GM19455 (cell line): ENCODE data around the gene ZNF217.
"Not testable (repeated sequence)": the region's sequence is repeated elsewhere in the genome, so short reads cannot be mapped to it uniquely, and the experiment has no call there.

Experiments used
- ATAC-seq: cut with Tn5 transposase; IDR thresholded peaks from one replicate; pipeline ENCODE4 v1.9.1; 2021; ENCODE audit not compliant: unreplicated experiment

ZNF217 gene

GRCh38 chr20:53569606-53570307, 23.9 kb downstream of the ZNF217 start:
- no peak for ATAC-seq

DNA sequence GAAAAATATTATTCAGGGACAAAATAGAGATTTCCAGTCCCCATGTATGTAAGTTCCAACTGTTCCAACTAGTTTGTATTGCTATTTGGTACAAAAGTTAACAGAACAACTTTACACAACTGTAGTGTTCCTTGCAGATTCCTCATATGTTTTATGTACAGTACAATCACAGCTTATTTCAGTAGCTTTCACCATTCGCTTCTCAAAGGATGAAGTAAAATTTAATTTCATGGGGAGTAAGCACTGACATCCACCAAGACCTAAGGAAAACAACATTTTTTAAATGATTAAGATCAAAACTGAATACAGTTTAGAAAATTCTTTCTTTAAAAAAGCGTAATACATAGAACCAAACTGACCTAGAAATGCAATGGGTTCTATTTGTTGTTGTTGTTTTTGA, 24.6 kb downstream of the ZNF217 start:
- ATAC-seq, result no peak

DNA sequence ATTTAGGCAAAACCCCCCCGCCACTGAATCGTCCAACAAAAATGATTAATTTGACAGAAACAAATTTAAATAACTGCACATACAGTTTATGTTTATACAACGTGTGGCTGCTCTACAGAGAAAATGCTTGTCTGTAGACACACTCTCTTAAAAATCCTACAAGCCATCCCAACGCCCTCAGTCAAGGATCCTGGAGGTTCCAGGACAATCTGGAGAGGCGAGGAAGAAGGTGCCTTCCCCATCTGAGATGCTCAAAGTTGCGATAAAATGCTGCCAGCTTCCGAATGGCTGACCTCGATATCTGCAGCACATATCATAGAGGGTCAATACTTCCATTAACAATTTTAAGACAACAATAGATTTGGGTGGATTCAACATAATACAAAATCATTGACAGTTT, 25.3 kb downstream of the ZNF217 start:
- ATAC-seq, result no peak

GRCh38 chr20:53567379-53567917, 26.2 kb downstream of the ZNF217 start:
- no peak for ATAC-seq

GRCh38 chr20:53566623-53567022, 27.0 kb downstream of the ZNF217 start:
- not testable (repeated sequence) for ATAC-seq

DNA sequence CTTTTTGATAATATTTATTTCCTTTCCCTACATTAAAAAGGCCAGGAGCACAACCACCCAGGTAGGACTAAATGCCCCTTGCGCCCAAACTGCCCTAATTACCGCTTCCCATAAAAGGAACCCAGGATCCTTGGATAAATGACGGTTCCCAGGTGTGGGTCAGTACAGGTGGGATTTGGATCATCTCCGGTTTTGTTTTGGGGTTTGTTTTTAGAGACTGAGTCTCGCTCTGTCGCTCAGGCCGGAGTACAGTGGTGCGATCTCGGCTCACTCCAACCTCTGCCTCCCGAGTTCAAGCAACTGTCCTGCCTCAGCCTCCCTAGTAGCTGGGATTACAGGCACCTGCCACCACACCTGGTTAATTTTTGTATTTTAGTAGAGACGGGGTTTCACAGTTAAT, 28.4 kb downstream of the ZNF217 start:
- ATAC-seq, result no peak

DNA sequence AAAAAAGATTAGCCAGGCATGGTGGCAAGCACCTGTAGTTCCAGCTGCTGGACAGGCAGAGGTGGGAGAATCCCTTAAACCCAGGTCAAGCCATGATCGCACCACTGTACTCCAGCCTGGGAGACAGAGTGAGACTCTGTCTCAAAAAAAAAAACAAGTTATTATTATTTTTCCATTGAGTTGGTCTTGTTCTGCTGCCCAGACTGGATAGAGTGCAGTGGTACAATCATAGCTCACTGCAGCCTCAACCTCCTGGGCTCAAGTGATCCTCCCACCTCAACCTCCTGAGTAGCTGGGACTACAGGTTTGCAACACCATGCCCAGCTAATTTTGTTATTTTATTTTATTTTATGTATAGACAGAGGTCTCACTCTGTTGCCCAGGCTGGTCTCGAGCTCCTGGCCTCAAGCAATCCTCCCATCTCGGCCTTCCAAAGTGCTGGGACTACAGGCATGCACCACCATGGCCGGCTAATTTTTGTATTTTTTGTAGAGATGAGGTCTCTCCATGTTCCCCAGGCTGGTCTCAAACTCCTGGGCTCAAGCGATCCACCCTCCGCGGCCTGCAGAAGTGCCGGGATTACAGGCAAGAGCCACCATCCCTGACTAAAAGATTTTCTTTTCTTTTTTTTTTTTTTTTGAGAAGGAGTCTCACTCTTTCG, 31.4 kb downstream of the ZNF217 start:
- not testable (repeated sequence) for ATAC-seq

DNA sequence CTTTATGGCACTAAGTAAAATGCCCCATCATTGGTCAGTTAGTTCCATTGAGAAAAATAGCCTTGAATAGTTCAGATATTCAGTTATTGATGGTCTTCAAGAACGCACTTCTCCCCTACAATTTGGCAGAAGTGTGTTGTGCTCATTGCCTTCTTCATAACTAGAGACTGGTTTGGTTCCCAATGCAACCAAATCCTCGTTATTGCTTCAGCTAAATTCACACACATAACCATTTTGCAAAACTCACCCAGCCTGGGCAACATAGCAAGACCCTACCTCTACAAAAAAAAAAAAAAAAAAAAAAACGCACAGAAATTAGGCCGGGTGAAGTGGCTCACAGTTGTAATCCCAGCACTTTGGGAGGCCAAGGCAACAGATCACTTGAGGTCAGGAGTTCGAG, 32.1 kb downstream of the ZNF217 start:
- ATAC-seq, result no peak

DNA sequence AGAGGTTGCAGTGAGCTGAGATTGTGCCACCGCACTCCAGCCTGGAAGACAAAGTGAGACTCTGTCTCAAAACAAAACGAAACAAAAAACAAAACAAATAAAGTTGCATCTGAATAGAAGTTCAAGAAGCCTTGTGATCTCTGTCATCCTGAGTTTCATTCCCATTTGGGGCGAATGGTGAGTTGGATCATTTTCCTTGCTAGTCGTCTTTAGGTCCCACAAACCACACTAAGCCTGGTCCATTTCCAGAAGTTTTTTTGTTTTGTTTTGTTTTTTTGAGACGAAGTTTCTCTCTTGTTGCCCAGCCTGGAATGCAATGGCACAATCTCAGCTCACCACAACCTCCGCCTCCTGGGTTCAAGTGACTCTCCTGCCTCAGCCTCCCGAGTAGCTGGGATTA, 33.8 kb downstream of the ZNF217 start:
- ATAC-seq, result no peak

- ATAC-seq, result no peak
These were observed 36.5 kb downstream of the ZNF217 start for GRCh38 chr20:53557130-53557529.

GRCh38 chr20:53556267-53556897, 37.3 kb downstream of the ZNF217 start:
- no peak for ATAC-seq

DNA sequence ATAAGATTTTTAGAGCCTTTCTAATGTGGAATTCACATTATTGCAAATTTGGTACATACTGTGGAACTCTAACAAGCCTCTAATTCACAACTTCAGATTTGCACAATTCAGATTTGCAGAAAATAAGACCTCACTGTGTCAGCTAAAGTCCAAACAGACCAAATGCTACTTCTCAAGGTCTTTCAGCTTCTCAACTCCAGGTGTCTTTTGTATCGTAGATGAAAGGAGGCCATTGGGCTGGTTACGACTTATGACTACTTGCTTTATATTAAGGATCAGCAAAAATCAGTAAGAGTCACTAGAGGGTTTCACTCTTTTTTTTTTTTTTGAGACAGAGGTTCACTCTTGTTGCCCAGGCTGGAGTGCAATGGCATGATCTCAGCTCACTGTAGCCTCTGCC, 37.8 kb downstream of the ZNF217 start:
- ATAC-seq, result no peak

- no peak for ATAC-seq
These were observed 38.6 kb downstream of the ZNF217 start for GRCh38 chr20:53555081-53555480.

DNA sequence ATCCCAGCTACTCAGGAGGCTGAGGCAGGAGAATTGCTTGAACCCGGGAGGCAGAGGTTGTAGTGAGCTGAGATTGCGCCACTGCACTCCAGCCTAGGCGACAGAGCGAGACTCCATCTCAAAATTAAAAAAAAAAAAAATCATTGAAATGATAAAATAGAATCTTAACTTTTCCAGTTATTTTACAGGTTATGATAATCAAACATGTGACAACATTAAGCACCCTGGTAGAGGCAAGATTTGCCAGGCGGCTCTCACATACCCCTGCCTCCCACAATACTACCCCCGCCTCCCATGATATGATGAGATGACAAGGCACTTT, 41.1 kb downstream of the ZNF217 start:
- ATAC-seq, result not testable (repeated sequence)

DNA sequence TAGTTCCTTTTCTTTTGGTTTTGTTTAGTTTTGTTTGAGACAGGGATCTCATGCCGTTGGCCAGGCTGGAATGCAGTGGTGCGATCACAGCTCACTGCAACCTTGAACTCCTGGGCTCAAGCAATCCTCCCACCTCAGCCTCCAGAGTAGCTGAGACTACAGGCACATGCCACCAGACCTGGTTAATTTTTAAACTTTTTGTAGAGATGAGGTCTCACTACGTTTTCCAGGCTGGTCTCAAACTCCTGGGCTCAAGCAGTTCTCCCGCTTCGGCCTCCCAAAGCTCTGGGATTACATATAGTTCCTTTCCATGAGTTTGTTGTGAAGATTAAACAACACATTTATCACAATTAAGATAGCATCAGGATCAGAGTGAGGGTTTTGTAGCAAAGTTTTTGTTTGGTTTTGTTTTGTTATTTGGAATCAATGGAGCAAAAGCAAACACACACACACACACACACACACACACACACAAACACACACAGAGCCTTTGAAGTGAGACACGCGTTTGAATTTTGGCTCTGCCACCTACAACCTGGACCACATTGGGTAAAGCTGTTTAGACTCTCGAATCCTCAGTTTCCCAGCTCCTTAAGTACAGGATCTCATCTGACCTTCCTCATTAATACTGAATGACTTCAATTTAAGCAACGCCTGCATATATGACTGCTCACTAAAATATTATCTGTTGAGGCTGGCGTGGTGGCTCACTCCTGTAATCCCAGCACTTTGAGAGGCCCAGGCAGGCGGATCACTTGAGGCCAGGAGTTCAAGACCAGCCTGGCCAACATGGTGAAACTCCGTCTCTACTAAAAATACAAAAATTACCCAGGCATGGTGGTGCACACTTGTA, 41.7 kb downstream of the ZNF217 start:
- not testable (repeated sequence) for ATAC-seq

GRCh38 chr20:53550280-53551187, 43.1 kb downstream of the ZNF217 start:
- no peak for ATAC-seq

DNA sequence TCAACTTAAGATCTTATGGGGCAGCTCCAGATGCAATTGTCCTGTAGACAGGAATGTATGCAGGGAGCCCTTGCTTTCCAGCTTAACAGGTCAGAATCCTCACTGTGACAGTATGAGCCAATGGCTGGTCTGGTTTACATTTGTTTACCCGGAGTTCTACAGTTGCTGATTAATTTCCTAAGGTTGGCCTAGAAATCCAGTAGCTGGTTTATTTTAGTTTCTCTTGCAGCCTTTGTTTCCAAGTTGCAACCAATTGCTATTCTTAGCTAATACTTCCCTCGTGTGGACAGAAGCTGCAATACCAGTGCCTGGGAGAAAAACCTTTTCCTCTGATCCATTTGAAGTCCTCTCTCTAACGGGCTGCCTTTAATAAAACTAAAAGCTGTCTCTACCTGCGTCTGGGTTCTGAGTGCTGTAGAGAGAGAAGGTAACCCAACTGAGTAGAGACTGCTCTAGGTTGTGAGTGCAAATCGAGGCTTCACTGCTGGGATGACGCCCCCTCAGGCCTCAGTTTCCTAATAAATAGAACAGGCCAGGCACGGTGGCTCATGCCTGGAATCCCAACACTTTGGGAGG, 45.9 kb downstream of the ZNF217 start:
- no peak for ATAC-seq

GRCh38 chr20:53539516-53539915, 54.1 kb downstream of the ZNF217 start:
- ATAC-seq, result no peak

DNA sequence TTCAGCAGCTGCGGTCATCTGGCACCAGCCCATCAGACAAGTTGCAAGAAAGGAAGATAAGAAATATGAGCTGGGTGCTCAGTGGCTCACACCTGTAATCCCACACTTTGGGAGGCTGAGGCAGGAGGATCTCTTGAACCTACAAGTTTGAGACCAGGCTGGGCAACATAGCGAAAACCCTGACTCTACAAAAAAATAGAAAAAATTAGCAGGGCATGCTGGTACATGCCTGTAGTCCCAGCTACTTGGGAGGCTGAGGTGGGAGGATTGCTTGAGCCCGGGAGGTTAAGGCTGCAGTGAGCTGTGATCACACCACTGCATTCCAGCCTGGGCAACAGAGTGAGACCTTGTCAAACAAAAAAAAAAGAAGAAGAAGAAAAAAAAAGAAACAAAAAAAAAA, 57.3 kb downstream of the ZNF217 start:
- not testable (repeated sequence) for ATAC-seq

DNA sequence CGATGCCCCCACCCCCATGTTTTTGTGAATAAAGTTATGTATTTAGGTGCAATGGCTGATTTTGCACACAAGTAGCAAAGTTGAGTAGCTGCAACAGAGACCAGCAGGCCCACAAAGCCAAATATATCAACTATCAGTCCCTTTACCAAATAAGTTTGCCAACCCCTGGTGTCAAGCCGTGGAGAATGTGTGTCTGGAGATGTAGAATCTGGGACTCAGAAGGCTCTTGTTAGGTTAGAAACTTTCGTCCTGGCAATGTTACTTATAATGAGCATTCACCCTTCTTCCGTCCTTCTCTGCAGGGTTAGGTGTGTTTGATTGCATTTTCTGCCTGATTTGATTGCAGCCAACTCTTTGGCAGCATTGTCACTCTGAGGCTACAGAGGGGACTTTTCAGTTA, 57.8 kb downstream of the ZNF217 start:
- no peak for ATAC-seq
